Endothelial cell of umbilical vein (primary cell): ENCODE results near the gene CRHR2.

Experiments
- MYC ChIP-seq: IDR thresholded peaks from one replicate; pipeline ENCODE4 v1.6.1; 2011; ENCODE audit warnings: mild to moderate bottlenecking, low read depth, low read length
- POLR2A ChIP-seq: IDR thresholded peaks from 2 replicates; pipeline ENCODE4 v1.6.1; 2012; ENCODE audit warnings: low read depth, mild to moderate bottlenecking, control low read depth, low read length
- POLR2AphosphoS5 ChIP-seq: IDR thresholded peaks from 2 replicates; pipeline ENCODE4 v1.6.1; 2012; ENCODE audit warnings: low read depth, mild to moderate bottlenecking, control low read depth, low read length, moderate library complexity; ENCODE audit not compliant: insufficient read depth
- TF ChIP-seq, protein P1 (sequence below), 2 donors: IDR thresholded peaks; 1 replicate in 1 of 2; 2 replicates in 1 of 2; pipeline ENCODE4 v1.5.1; 2011; ENCODE audit warnings: low read length in 2 of 2, mild to moderate bottlenecking in 2 of 2, moderate library complexity in 2 of 2, control low read depth in 1 of 2, inconsistent platforms in 1 of 2, low read depth in 1 of 2; ENCODE audit not compliant: insufficient read depth in 1 of 2; ENCODE audit errors: extremely low read depth in 1 of 2

DNA sequence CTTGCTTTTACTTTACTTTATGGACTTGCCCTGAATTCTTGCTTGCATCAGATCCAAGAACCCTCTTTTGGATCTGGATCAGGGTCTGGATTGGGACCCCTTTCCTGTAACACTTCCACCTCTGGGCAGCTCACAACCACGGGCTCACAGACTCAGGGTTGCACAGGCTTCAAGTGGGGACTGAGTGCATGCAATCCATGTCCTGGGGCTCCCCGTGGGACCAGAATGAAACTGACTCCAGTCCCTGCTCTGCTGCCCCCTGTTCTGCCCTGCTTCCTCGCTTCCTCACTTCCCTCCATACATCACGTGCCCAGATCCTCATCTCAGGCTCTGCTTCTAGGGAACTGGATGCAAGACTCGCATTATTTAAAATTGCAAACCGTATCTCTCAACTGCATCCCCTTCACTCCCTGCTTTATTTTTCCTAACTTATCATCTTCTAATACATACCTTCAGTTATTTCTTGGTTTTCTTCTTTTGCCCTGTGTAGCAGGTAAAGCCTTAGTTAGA, 46.4 kb upstream of the CRHR2 start:
- no peak for TF ChIP-seq POLR2A
- TF ChIP-seq, protein P1, sequence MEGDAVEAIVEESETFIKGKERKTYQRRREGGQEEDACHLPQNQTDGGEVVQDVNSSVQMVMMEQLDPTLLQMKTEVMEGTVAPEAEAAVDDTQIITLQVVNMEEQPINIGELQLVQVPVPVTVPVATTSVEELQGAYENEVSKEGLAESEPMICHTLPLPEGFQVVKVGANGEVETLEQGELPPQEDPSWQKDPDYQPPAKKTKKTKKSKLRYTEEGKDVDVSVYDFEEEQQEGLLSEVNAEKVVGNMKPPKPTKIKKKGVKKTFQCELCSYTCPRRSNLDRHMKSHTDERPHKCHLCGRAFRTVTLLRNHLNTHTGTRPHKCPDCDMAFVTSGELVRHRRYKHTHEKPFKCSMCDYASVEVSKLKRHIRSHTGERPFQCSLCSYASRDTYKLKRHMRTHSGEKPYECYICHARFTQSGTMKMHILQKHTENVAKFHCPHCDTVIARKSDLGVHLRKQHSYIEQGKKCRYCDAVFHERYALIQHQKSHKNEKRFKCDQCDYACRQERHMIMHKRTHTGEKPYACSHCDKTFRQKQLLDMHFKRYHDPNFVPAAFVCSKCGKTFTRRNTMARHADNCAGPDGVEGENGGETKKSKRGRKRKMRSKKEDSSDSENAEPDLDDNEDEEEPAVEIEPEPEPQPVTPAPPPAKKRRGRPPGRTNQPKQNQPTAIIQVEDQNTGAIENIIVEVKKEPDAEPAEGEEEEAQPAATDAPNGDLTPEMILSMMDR (IDR thresholded peaks at IDR 0.05; ENCODE audit: extremely low read depth in 1 of 2, insufficient read depth in 1 of 2, low read depth in 1 of 2, low read length in 2 of 2), result no peak
- no peak for TF ChIP-seq POLR2AphosphoS5
- no peak for TF ChIP-seq MYC
